Measurements from ENCODE around the gene ZNF619.

DNA sequence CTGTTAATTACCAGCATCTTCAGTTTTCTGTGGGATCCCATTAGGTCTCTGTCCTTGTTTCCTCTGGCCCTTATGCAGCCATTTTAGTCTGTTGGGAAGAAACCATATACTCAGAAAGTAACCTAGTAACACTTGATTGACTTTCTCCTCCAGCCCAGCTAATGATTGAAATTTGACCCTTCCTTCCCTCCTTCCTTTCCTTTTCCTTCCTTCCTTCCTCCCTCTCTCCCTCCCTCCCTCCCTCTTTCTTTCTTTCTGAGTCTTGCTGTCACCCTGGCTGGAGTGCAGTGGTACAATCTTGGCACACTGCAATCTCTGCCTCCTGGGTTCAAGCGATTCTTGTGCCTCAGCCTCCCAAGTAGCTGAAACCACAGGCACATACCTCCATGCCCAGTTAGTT, 23.0 kb downstream of the ZNF619 start:
- TF ChIP-seq, protein P1, sequence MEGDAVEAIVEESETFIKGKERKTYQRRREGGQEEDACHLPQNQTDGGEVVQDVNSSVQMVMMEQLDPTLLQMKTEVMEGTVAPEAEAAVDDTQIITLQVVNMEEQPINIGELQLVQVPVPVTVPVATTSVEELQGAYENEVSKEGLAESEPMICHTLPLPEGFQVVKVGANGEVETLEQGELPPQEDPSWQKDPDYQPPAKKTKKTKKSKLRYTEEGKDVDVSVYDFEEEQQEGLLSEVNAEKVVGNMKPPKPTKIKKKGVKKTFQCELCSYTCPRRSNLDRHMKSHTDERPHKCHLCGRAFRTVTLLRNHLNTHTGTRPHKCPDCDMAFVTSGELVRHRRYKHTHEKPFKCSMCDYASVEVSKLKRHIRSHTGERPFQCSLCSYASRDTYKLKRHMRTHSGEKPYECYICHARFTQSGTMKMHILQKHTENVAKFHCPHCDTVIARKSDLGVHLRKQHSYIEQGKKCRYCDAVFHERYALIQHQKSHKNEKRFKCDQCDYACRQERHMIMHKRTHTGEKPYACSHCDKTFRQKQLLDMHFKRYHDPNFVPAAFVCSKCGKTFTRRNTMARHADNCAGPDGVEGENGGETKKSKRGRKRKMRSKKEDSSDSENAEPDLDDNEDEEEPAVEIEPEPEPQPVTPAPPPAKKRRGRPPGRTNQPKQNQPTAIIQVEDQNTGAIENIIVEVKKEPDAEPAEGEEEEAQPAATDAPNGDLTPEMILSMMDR (IDR thresholded peaks at IDR 0.05), result no peak
- TF ChIP-seq POLR2A (IDR thresholded peaks at IDR 0.05), result no peak
